NT2/D1 (cell line): Measurements from ENCODE around the gene DGCR8.

ENCODE experiments used
- DNase-seq: peaks from one replicate; pipeline ENCODE4 v3.0.0-alpha.2; 2011; ENCODE audit warnings: low read depth, low spot score
- H3K27me3 ChIP-seq: 2 replicates; pipeline ENCODE4 v1.6.0; 2011; ENCODE audit warnings: mild to moderate bottlenecking; ENCODE audit not compliant: insufficient read length, insufficient read depth
- H3K36me3 ChIP-seq: 2 replicates; pipeline ENCODE4 v1.6.1; 2011; ENCODE audit warnings: mild to moderate bottlenecking, low read length, mixed read lengths; ENCODE audit not compliant: insufficient read depth, insufficient read length
- H3K4me1 ChIP-seq: 2 replicates; pipeline ENCODE4 v1.5.1; 2011; ENCODE audit not compliant: insufficient read depth, insufficient read length
- H3K4me3 ChIP-seq: 2 replicates; pipeline ENCODE4 v1.5.1; 2011; ENCODE audit warnings: low read depth; ENCODE audit not compliant: insufficient read length
- H3K9ac ChIP-seq: 2 replicates; pipeline ENCODE4 v1.6.0; 2011; ENCODE audit warnings: low read depth; ENCODE audit not compliant: insufficient read length
- H3K9me3 ChIP-seq: 2 replicates; pipeline ENCODE4 v1.5.1; 2011; ENCODE audit warnings: mild to moderate bottlenecking, low read length; ENCODE audit not compliant: insufficient read depth
- SUZ12 ChIP-seq: IDR thresholded peaks from 2 replicates; pipeline ENCODE4 v1.6.1; 2011; ENCODE audit not compliant: insufficient read length, insufficient read depth; ENCODE audit errors: extremely low read depth
- YY1 ChIP-seq: IDR thresholded peaks from 2 replicates; pipeline ENCODE4 v1.6.1; 2011; ENCODE audit not compliant: insufficient read length, insufficient read depth
- ZNF274 ChIP-seq: IDR thresholded peaks from 2 replicates; pipeline ENCODE4 v1.6.1; 2011; ENCODE audit warnings: mild to moderate bottlenecking, low read depth, low read length

DGCR8 gene

DNA sequence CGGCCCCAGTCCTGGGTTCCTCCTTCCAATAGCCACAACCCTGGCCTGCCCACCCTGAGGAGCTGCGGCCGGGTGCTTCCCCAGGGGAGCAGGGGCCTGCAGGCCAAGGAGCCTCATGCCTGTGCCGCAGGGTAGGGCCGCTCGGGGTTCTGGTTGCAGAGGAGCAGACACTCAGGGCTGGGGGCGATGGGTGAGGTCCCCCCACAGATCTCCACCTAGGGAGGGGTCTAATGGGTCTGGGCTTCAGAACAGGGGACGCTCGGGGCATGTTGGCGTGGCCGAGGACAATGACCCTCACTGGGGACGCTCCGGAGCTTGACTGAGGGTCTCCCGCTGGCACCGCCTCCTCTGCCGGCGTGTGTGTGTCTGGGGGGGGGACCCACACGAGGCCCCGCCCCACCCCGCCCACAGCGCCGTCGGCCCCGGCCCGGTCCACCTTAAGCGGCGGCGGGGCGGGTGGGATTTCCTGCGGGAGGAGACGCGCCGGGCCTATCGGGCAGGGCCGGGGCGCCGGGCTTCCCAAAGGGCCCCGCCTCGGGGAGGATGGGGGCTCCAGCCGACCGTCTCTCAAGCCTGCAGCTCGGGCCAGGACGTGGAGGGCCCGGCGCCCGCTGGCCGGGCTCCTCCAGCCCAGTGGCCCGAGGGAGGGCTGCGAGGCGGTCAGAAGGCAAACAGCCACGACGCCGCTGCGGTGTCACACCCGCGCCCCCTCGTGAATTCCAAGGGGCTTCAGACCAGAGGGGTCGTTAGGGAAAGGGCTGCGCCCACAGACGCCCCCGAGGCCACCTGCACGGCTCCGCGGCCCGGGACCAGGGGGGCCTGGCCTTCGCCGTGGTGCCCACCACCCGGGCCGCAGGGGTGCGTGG, 50.9 kb downstream of the DGCR8 start:
- Histone ChIP-seq H3K4me3 (peak overlapping the region; percentile 58), H3K4me1 (peaks cover 16% of the 10 kb centered on the region), H3K36me3 (peaks cover 30% of the 10 kb centered on the region), H3K9me3 (no peaks in the 10 kb centered on the region), H3K9ac (peak overlapping the region; percentile 83), H3K27me3 (no peaks in the 10 kb centered on the region)
- DNase-seq: no peak
- TF ChIP-seq SUZ12: no peak
- TF ChIP-seq YY1: no peak
- TF ChIP-seq ZNF274: no peak

DNA sequence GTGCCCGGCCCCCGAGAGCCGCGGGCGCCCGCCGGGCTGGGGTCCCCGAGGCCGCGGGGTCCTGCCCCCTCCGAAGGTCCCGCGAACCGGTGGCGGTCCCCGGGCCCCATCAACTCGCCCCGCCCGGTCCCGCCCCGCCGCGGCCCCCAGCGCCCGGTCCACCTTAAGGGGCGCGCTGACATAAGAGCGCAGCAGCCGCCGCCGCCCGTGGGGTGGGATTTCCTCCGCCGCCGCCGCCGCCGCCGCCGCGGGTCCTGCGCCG, 51.5 kb downstream of the DGCR8 start, which contains the start of gene ZDHHC8:
TSS of gene ZDHHC8 (plus strand) at position 208 of the 262 bp plus-strand sequence. CDS start 144 bp downstream, outside the sequence.
- Histone ChIP-seq H3K27me3 (no peaks in the 10 kb centered on the region), H3K4me1 (peaks cover 16% of the 10 kb centered on the region), H3K9ac (peak within 1 kb of the TSS; percentile 92), H3K4me3 (peak within 1 kb of the TSS; percentile 82), H3K9me3 (no peaks in the 10 kb centered on the region), H3K36me3 (peaks cover 28% of the 10 kb centered on the region)
- DNase-seq: no peak
- TF ChIP-seq ZNF274 (no peak), SUZ12 (no peak), YY1 (no peak)

DNA sequence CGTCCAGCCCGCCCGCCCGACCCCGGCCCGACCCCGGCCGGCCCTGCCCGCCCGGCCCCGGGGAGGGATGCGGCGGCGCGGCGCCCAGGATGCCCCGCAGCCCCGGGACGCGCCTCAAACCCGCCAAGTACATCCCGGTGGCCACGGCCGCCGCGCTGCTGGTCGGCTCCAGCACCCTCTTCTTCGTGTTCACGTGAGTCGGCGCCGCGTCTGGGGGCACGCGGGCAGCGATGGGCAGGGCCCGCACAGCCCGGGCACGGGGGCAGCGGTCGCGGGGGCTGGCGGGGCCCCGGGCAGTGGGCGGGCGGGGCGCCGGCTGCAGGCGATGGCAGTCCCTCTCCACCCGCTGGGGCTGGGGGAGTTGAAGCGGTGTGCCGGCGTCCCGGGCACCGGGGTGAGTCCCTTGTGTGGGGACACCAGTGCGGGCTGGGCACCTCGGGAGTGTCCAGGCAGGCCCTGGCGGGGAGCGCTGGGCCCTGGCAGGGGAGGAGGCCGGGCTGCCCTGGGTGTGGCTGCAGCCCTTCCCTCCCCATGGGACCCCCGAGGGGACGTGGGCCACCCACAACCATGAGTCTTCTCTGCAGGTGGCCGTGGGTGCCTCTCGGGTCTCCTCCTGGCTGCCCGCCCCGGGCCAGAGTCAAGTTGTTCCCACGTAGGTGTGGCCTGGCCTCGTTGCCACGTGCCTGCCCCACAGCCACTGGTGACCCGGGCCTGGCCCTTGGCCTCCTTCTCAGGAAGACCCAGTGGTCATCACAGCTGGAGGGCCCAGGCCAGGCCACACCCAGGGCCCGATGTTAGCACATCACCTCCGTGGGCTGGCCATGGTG, 52.0 kb downstream of the DGCR8 start:
- H3K9ac ChIP-seq: peak overlapping the region; percentile 92
- H3K27me3 ChIP-seq: no peaks in the 10 kb centered on the region
- no peaks in the 10 kb centered on the region for H3K9me3 ChIP-seq
- TF ChIP-seq SUZ12: no peak
- TF ChIP-seq YY1: no peak
- TF ChIP-seq ZNF274: no peak
- peak overlapping the region; percentile 82 for H3K4me3 ChIP-seq
- peaks cover 25% of the 10 kb centered on the region for H3K36me3 ChIP-seq
- H3K4me1 ChIP-seq: peaks cover 16% of the 10 kb centered on the region
- no peak for DNase-seq

DNA sequence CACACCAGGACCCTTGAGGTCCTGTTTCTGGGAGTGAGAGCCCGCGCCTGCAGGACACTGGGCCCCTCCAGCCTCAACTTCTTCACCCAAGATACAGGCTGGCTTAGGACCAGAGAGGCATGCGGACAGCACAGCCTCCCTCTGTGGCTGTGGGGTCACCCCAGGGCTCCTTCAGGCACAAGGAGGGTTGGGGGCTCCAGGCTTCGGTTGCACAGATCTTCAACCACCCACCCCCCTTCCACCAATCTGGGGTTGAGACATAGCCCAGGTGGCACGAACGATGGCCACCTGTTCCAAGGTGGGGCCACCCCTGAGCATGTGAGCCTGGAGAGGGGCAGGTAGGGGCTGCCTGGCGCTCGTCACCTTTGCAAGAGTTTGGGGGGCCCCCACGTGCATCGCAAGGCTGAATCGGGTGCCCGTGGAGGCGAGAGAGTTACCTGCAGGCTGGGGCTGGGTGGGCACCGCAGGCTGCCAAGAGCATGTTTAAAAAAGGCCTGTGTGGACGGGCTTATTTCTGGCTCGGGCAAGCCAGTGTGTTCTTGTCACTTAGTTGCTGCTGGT, 52.7 kb downstream of the DGCR8 start:
- Histone ChIP-seq H3K4me3 (peak overlapping the region; percentile 82), H3K4me1 (peaks cover 18% of the 10 kb centered on the region), H3K36me3 (peaks cover 18% of the 10 kb centered on the region), H3K9me3 (no peaks in the 10 kb centered on the region), H3K9ac (peak overlapping the region; percentile 92), H3K27me3 (no peaks in the 10 kb centered on the region)
- no peak for TF ChIP-seq YY1
- TF ChIP-seq ZNF274: no peak
- no peak for TF ChIP-seq SUZ12
- no peak for DNase-seq

DNA sequence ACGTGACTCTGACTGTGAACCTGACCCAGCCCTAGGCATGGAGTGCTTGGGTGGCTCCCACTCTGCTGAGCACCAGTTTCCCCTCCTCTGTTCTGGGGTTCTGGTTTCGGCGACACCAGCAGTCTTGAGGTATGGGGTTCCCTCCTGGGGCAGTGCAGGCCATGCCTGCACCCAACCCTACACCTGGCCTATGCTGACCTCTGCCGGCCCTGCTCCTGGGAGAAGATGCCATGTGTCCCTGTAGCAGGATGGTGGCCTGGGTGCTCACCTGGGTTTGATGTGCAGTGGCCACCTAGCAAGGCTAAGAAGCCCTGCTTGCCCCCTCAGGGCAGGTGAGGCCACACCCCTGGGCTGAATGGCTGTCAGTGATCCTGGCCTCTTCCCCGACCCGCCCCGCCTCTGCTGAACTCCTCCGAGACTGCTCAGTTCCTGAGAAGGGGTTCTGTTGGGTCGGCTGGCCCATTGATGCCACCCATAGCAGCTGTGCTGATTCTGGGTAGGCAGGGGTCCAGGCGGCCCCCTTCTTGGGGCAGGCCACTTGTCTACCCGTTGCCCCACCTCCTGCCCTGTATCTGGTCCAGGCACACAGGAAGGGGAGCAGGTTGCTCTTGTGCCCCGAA, 54.0 kb downstream of the DGCR8 start:
- H3K4me3 ChIP-seq: no peak overlapping the region
- H3K36me3 ChIP-seq: peaks cover 8% of the 10 kb centered on the region
- H3K27me3 ChIP-seq: no peaks in the 10 kb centered on the region
- TF ChIP-seq YY1: no peak
- no peak for TF ChIP-seq SUZ12
- H3K4me1 ChIP-seq: peaks cover 21% of the 10 kb centered on the region
- no peak for DNase-seq
- no peaks in the 10 kb centered on the region for H3K9me3 ChIP-seq
- no peak overlapping the region for H3K9ac ChIP-seq

DNA sequence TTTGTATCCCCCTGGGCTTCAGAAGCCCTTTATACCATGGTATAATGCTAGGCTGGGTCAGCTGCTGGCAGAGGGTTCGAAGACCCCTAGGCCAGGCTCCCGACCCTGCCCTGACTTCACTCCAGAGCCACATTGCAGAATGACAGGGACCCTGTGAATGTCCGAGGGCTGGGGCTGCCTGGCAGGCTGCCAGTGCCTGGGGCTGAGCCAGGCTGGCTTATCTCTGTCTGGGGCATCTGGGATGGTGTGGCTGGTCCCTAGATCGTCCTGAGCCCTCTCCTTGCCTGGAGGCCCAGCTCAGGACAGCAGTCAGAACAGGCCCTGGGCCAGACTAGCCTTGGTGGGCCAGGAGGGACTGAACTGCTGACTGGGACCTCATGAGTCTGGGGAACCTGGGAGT, 55.2 kb downstream of the DGCR8 start:
- no peak overlapping the region for H3K9ac ChIP-seq
- TF ChIP-seq ZNF274: no peak
- no peak for TF ChIP-seq YY1
- TF ChIP-seq SUZ12: no peak
- H3K36me3 ChIP-seq: peaks cover 20% of the 10 kb centered on the region
- H3K9me3 ChIP-seq: no peaks in the 10 kb centered on the region
- H3K4me3 ChIP-seq: no peak overlapping the region
- H3K4me1 ChIP-seq: peaks cover 20% of the 10 kb centered on the region
- H3K27me3 ChIP-seq: no peaks in the 10 kb centered on the region
- no peak for DNase-seq
